ENCODE measurements around the gene SLC4A2. TPM values are rescaled to one million over a fixed set of nuclear protein-coding genes. Genes with fewer than 3 reads are reported as not detected.

Gene SLC4A2
- total RNA-seq, 1 donor from 2014 or later, result 66.5 TPM

GRCh38 chr7:151063212-151063561 lies 3.8 kb downstream of the SLC4A2 start:
- Histone ChIP-seq H3K27ac (peak overlapping the region; percentile 99), H3K27me3 (no peaks in the 10 kb centered on the region), H3K36me3 (peaks cover 0 to 42% of the 10 kb centered on the region in 2 donors), H3K4me1 (peaks cover 50% of the 10 kb centered on the region), H3K9me3 (no peaks in the 10 kb centered on the region), H3K4me3 (peak overlapping the region; percentile 14 to 41)
- DNase-seq (ENCODE audit: extremely low spot score in 2 of 2), result no peak
- intact Hi-C loops (cut with DNase I), result no loop called here
- TF ChIP-seq POLR2AphosphoS5 (IDR thresholded peaks at IDR 0.05; ENCODE audit: insufficient read depth in 1 of 2, low read depth in 1 of 2) (peak in 1 of 2 donors; percentile 35), POLR2A (IDR thresholded peaks at IDR 0.05) (no peak)

DNA sequence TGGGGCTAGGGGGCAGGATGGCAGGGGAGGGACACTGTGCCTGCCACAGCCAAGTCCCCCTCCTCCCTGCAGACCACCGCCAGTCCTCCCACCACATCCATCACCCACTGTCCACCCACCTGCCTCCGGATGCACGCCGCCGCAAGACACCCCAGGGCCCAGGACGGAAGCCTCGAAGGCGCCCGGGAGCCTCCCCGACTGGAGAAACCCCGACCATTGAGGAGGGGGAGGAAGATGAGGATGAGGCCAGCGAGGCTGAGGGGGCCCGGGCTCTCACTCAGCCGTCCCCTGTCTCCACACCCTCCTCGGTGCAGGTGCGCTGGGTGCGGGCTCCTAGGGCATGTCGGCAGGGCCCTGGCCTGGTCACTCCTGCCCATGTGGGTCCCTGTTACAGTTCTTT lies 5.1 kb downstream of the SLC4A2 start:
- Histone ChIP-seq H3K9me3 (no peaks in the 10 kb centered on the region), H3K36me3 (peaks cover 0 to 55% of the 10 kb centered on the region in 2 donors), H3K4me1 (peaks cover 40% of the 10 kb centered on the region), H3K27ac (no peak overlapping the region), H3K27me3 (no peaks in the 10 kb centered on the region), H3K4me3 (no peak overlapping the region)
- intact Hi-C loops (cut with DNase I), result no loop called here
- TF ChIP-seq, protein P1, sequence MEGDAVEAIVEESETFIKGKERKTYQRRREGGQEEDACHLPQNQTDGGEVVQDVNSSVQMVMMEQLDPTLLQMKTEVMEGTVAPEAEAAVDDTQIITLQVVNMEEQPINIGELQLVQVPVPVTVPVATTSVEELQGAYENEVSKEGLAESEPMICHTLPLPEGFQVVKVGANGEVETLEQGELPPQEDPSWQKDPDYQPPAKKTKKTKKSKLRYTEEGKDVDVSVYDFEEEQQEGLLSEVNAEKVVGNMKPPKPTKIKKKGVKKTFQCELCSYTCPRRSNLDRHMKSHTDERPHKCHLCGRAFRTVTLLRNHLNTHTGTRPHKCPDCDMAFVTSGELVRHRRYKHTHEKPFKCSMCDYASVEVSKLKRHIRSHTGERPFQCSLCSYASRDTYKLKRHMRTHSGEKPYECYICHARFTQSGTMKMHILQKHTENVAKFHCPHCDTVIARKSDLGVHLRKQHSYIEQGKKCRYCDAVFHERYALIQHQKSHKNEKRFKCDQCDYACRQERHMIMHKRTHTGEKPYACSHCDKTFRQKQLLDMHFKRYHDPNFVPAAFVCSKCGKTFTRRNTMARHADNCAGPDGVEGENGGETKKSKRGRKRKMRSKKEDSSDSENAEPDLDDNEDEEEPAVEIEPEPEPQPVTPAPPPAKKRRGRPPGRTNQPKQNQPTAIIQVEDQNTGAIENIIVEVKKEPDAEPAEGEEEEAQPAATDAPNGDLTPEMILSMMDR (IDR thresholded peaks at IDR 0.05), result no peak
- no peak for TF ChIP-seq POLR2AphosphoS5 (IDR thresholded peaks at IDR 0.05; ENCODE audit: insufficient read depth in 1 of 2, low read depth in 1 of 2)
- no peak for TF ChIP-seq POLR2A (IDR thresholded peaks at IDR 0.05)
- DNase-seq (ENCODE audit: extremely low spot score in 2 of 2), result no peak

- TF ChIP-seq POLR2AphosphoS5 (IDR thresholded peaks at IDR 0.05; ENCODE audit: insufficient read depth in 1 of 2, low read depth in 1 of 2) (no peak), POLR2A (IDR thresholded peaks at IDR 0.05) (no peak)
- TF ChIP-seq, protein P1 (IDR thresholded peaks at IDR 0.05), result no peak
- Histone ChIP-seq H3K27me3 (no peaks in the 10 kb centered on the region), H3K9me3 (no peaks in the 10 kb centered on the region), H3K4me1 (peaks cover 38% of the 10 kb centered on the region), H3K27ac (no peak overlapping the region), H3K4me3 (no peak overlapping the region), H3K36me3 (peaks cover 0 to 60% of the 10 kb centered on the region in 2 donors)
- no peak for DNase-seq (ENCODE audit: extremely low spot score in 2 of 2)
- intact Hi-C loops (cut with DNase I), result no loop called here
These were observed 5.6 kb downstream of the SLC4A2 start for GRCh38 chr7:151064993-151065392.

GRCh38 chr7:151065516-151065915 lies 6.1 kb downstream of the SLC4A2 start:
- H3K4me3 ChIP-seq, result no peak overlapping the region
- no peaks in the 10 kb centered on the region for H3K9me3 ChIP-seq
- H3K36me3 ChIP-seq, result peaks cover 0 to 66% of the 10 kb centered on the region in 2 donors
- H3K27ac ChIP-seq, result no peak overlapping the region
- no peaks in the 10 kb centered on the region for H3K27me3 ChIP-seq
- TF ChIP-seq POLR2A (IDR thresholded peaks at IDR 0.05) (no peak), POLR2AphosphoS5 (IDR thresholded peaks at IDR 0.05; ENCODE audit: insufficient read depth in 1 of 2, low read depth in 1 of 2) (no peak)
- TF ChIP-seq, protein P1 (IDR thresholded peaks at IDR 0.05), result no peak
- H3K4me1 ChIP-seq, result peaks cover 33% of the 10 kb centered on the region
- intact Hi-C loops (cut with DNase I), result no loop called here
- DNase-seq (ENCODE audit: extremely low spot score in 2 of 2), result no peak

GRCh38 chr7:151066273-151066974 lies 7.0 kb downstream of the SLC4A2 start:
- DNase-seq (ENCODE audit: extremely low spot score in 2 of 2), result no peak
- Histone ChIP-seq H3K9me3 (no peaks in the 10 kb centered on the region), H3K36me3 (peaks cover 0 to 75% of the 10 kb centered on the region in 2 donors), H3K27ac (no peak overlapping the region), H3K4me1 (peaks cover 24% of the 10 kb centered on the region), H3K4me3 (no peak overlapping the region), H3K27me3 (no peaks in the 10 kb centered on the region)
- TF ChIP-seq POLR2AphosphoS5 (IDR thresholded peaks at IDR 0.05; ENCODE audit: insufficient read depth in 1 of 2, low read depth in 1 of 2) (no peak), POLR2A (IDR thresholded peaks at IDR 0.05) (no peak)
- TF ChIP-seq, protein P1 (IDR thresholded peaks at IDR 0.05), result no peak
- intact Hi-C loops (cut with DNase I), result no loop called here
